Activated CD8-positive, alpha-beta memory T cell treated with anti-CD3 and anti-CD28 coated beads for 4 hours (primary cell): ENCODE measurements around the gene LRRTM4.

Experiments
- DNase-seq, 2 donors: peaks; one replicate each; pipeline ENCODE4 v3.0.0-alpha.2; 2020; ENCODE audit warnings: low read depth in 2 of 2

Gene LRRTM4

GRCh38 chr2:76997296-76997695 is 524.9 kb downstream of the LRRTM4 start:
- DNase-seq, result no peak

GRCh38 chr2:76985387-76986136 is 536.6 kb downstream of the LRRTM4 start:
- DNase-seq, result no peak

- no peak for DNase-seq
These were observed 537.8 kb downstream of the LRRTM4 start for GRCh38 chr2:76984359-76984758.

- no peak for DNase-seq
These were observed 541.9 kb downstream of the LRRTM4 start for GRCh38 chr2:76980067-76980787.

GRCh38 chr2:76977846-76978727 is 544.1 kb downstream of the LRRTM4 start:
- no peak for DNase-seq

GRCh38 chr2:76975752-76976151 is 546.4 kb downstream of the LRRTM4 start:
- DNase-seq, result no peak

GRCh38 chr2:76973610-76974009 is 548.6 kb downstream of the LRRTM4 start:
- DNase-seq, result no peak

GRCh38 chr2:76965772-76966171 is 556.4 kb downstream of the LRRTM4 start:
- DNase-seq, result no peak

- no peak for DNase-seq
These were observed 563.4 kb downstream of the LRRTM4 start for GRCh38 chr2:76958749-76959148.

GRCh38 chr2:76953733-76954347 is 568.3 kb downstream of the LRRTM4 start:
- no peak for DNase-seq

- DNase-seq, result no peak
These were observed 575.5 kb downstream of the LRRTM4 start for GRCh38 chr2:76946631-76947145.

- no peak for DNase-seq
These were observed 581.6 kb downstream of the LRRTM4 start for GRCh38 chr2:76940559-76940958.

- DNase-seq, result no peak
These were observed 584.0 kb downstream of the LRRTM4 start for GRCh38 chr2:76938153-76938552.

GRCh38 chr2:76932550-76932949 is 589.6 kb downstream of the LRRTM4 start:
- no peak for DNase-seq

GRCh38 chr2:76930056-76930744 is 592.0 kb downstream of the LRRTM4 start:
- DNase-seq, result no peak

- no peak for DNase-seq
These were observed 594.1 kb downstream of the LRRTM4 start for GRCh38 chr2:76928026-76928425.

- no peak for DNase-seq
These were observed 601.2 kb downstream of the LRRTM4 start for GRCh38 chr2:76921006-76921405.

- DNase-seq, result no peak
These were observed 626.7 kb downstream of the LRRTM4 start for GRCh38 chr2:76895469-76895868.

GRCh38 chr2:76870581-76870980 is 651.6 kb downstream of the LRRTM4 start:
- no peak for DNase-seq

GRCh38 chr2:76870011-76870410 is 652.2 kb downstream of the LRRTM4 start:
- DNase-seq, result no peak

GRCh38 chr2:76867854-76868253 is 654.3 kb downstream of the LRRTM4 start:
- DNase-seq, result no peak
